Subcutaneous abdominal adipose tissue (tissue), 5 donors: Measurements from ENCODE around the gene GFPT1.

Source experiments
- H3K27ac ChIP-seq: one replicate; pipeline ENCODE4 v1.7.0; 2013; ENCODE audit warnings: low read depth, mild to moderate bottlenecking, inconsistent platforms, low read length, moderate library complexity
- H3K27me3 ChIP-seq, 5 donors: one replicate each; pipeline ENCODE4 v1.7.0; 2013; ENCODE audit warnings: low read length in 5 of 5, inconsistent platforms in 1 of 5; ENCODE audit not compliant: control insufficient read depth in 5 of 5, insufficient read depth in 4 of 5
- H3K36me3 ChIP-seq, 5 donors: one replicate each; pipeline ENCODE4 v1.7.0; 2013; ENCODE audit warnings: low read length in 5 of 5; ENCODE audit not compliant: control insufficient read depth in 5 of 5, insufficient read depth in 5 of 5
- H3K4me1 ChIP-seq, 5 donors: one replicate each; pipeline ENCODE4 v1.7.0; 2013; ENCODE audit warnings: low read length in 5 of 5, mild to moderate bottlenecking in 3 of 5, moderate library complexity in 1 of 5; ENCODE audit not compliant: control insufficient read depth in 5 of 5, insufficient read depth in 5 of 5
- H3K4me3 ChIP-seq, 5 donors: one replicate each; pipeline ENCODE4 v1.7.0; 2013; ENCODE audit warnings: low read length in 5 of 5, low read depth in 1 of 5
- H3K9ac ChIP-seq, 5 donors: one replicate each; pipeline ENCODE4 v1.7.0; 2013; ENCODE audit warnings: low read length in 5 of 5, mild to moderate bottlenecking in 4 of 5, moderate library complexity in 3 of 5
- H3K9me3 ChIP-seq, 5 donors: one replicate each; pipeline ENCODE4 v1.7.0; 2013; ENCODE audit warnings: low read length in 5 of 5; ENCODE audit not compliant: control insufficient read depth in 5 of 5
- donor health status: healthy.
- donor health status: healthy.
- donor health status: healthy.
- donor health status: healthy.
- donor health status: healthy.

Gene GFPT1

GRCh38 chr2:69385443-69386151 is 1.4 kb downstream of the GFPT1 start:
- H3K27ac ChIP-seq, result peak overlapping the region; percentile 86
- H3K27me3 ChIP-seq, result no peaks in the 10 kb centered on the region
- no peaks in the 10 kb centered on the region for H3K9me3 ChIP-seq
- peak overlapping the region in 4 of 5 donors; percentile 45 to 88 (median 68) for H3K9ac ChIP-seq
- peak overlapping the region; percentile 78 to 91 (median 83) for H3K4me3 ChIP-seq
- H3K36me3 ChIP-seq, result no peaks in the 10 kb centered on the region
- H3K4me1 ChIP-seq, result peaks cover 4 to 69% (median 61%) of the 10 kb centered on the region in 5 donors

GRCh38 chr2:69384618-69385081 is 2.4 kb downstream of the GFPT1 start:
- no peaks in the 10 kb centered on the region for H3K36me3 ChIP-seq
- H3K9ac ChIP-seq, result peak overlapping the region in 1 of 5 donors; percentile 10
- peak overlapping the region; percentile 86 for H3K27ac ChIP-seq
- H3K27me3 ChIP-seq, result no peaks in the 10 kb centered on the region
- peaks cover 4 to 65% (median 57%) of the 10 kb centered on the region in 5 donors for H3K4me1 ChIP-seq
- peak overlapping the region in 1 of 5 donors; percentile 22 for H3K4me3 ChIP-seq
- H3K9me3 ChIP-seq, result no peaks in the 10 kb centered on the region

- Histone ChIP-seq H3K27ac (peak overlapping the region; percentile 93), H3K27me3 (no peaks in the 10 kb centered on the region), H3K36me3 (no peaks in the 10 kb centered on the region), H3K4me3 (no peak overlapping the region), H3K9ac (peak overlapping the region in 1 of 5 donors; percentile 2), H3K9me3 (no peaks in the 10 kb centered on the region), H3K4me1 (peaks cover 4 to 65% (median 56%) of the 10 kb centered on the region in 5 donors)
These were observed 3.7 kb downstream of the GFPT1 start for GRCh38 chr2:69383176-69383812.

GRCh38 chr2:69382547-69382946 is 4.5 kb downstream of the GFPT1 start:
- Histone ChIP-seq H3K27ac (peak overlapping the region; percentile 93), H3K4me1 (peaks cover 4 to 60% (median 49%) of the 10 kb centered on the region in 5 donors), H3K4me3 (no peak overlapping the region), H3K9ac (peak overlapping the region in 1 of 5 donors; percentile 2), H3K27me3 (no peaks in the 10 kb centered on the region), H3K9me3 (no peaks in the 10 kb centered on the region), H3K36me3 (no peaks in the 10 kb centered on the region)

- Histone ChIP-seq H3K4me3 (no peak overlapping the region), H3K27ac (peak overlapping the region; percentile 93), H3K9ac (peak overlapping the region in 1 of 5 donors; percentile 45), H3K27me3 (no peaks in the 10 kb centered on the region), H3K36me3 (no peaks in the 10 kb centered on the region), H3K9me3 (no peaks in the 10 kb centered on the region), H3K4me1 (peaks cover 4 to 59% (median 46%) of the 10 kb centered on the region in 5 donors)
These were observed 5.7 kb downstream of the GFPT1 start for GRCh38 chr2:69381337-69381737.

- no peak overlapping the region for H3K4me3 ChIP-seq
- H3K27ac ChIP-seq, result peak overlapping the region; percentile 84
- peaks cover 4 to 59% (median 43%) of the 10 kb centered on the region in 5 donors for H3K4me1 ChIP-seq
- no peaks in the 10 kb centered on the region for H3K27me3 ChIP-seq
- no peaks in the 10 kb centered on the region for H3K9me3 ChIP-seq
- no peaks in the 10 kb centered on the region for H3K36me3 ChIP-seq
- peak overlapping the region in 1 of 5 donors; percentile 45 for H3K9ac ChIP-seq
These were observed 6.7 kb downstream of the GFPT1 start for GRCh38 chr2:69380072-69380917.

GRCh38 chr2:69376403-69376802 is 10.6 kb downstream of the GFPT1 start:
- peak overlapping the region in 1 of 5 donors; percentile 48 for H3K9ac ChIP-seq

GRCh38 chr2:69375494-69376353 is 11.3 kb downstream of the GFPT1 start:
- Histone ChIP-seq H3K4me1 (peaks cover 0 to 25% (median 8%) of the 10 kb centered on the region in 5 donors), H3K27me3 (no peaks in the 10 kb centered on the region), H3K36me3 (peaks cover 7 to 22% (median 13%) of the 10 kb centered on the region in 5 donors), H3K9me3 (no peaks in the 10 kb centered on the region), H3K4me3 (no peak overlapping the region), H3K27ac (peak overlapping the region; percentile 51), H3K9ac (peak overlapping the region in 2 of 5 donors; percentile 39 to 48)

More at GRCh38 chr2:69376403-69376802, 10.6 kb downstream of the GFPT1 start:
- no peaks in the 10 kb centered on the region for H3K27me3 ChIP-seq
- peaks cover 0 to 31% (median 15%) of the 10 kb centered on the region in 5 donors for H3K4me1 ChIP-seq
- H3K36me3 ChIP-seq, result peaks cover 7 to 16% (median 11%) of the 10 kb centered on the region in 5 donors
- peak overlapping the region; percentile 51 for H3K27ac ChIP-seq
- H3K9me3 ChIP-seq, result no peaks in the 10 kb centered on the region
- no peak overlapping the region for H3K4me3 ChIP-seq

- H3K27ac ChIP-seq, result no peak overlapping the region
- no peak overlapping the region for H3K4me3 ChIP-seq
- peaks cover 28 to 51% (median 43%) of the 10 kb centered on the region in 5 donors for H3K36me3 ChIP-seq
- H3K9ac ChIP-seq, result no peak overlapping the region
- H3K27me3 ChIP-seq, result no peaks in the 10 kb centered on the region
- no peaks in the 10 kb centered on the region for H3K9me3 ChIP-seq
- H3K4me1 ChIP-seq, result peaks cover 0 to 13% (median 8%) of the 10 kb centered on the region in 5 donors
These were observed 14.3 kb downstream of the GFPT1 start for GRCh38 chr2:69372767-69373166.
